Bronchial epithelial cell (primary cell): ENCODE results near the gene ZNF148. TPM values are rescaled to one million over a fixed set of nuclear protein-coding genes. Genes with fewer than 3 reads are reported as not detected.

Experiments used
- DNase-seq: peaks from one replicate; pipeline ENCODE4 v3.0.0-alpha.2; 2010; ENCODE audit warnings: low read depth
- FAIRE-seq: peaks from 2 replicates; lab custom pipeline; 2011; peaks lifted over from hg19 to GRCh38; lab: Jason Lieb, UNC
- H3K27me3 ChIP-seq: 2 replicates; pipeline ENCODE4 v1.5.1; 2011; ENCODE audit warnings: low read length; ENCODE audit not compliant: control insufficient read depth, insufficient read depth
- H3K36me3 ChIP-seq: 2 replicates; pipeline ENCODE4 v1.5.1; 2011; ENCODE audit warnings: low read length; ENCODE audit not compliant: control insufficient read depth, insufficient read depth
- H3K4me3 ChIP-seq: 2 replicates; pipeline ENCODE4 v1.5.1; 2011; ENCODE audit warnings: mild to moderate bottlenecking, low read depth, low read length, control low read depth
- CTCF ChIP-seq: IDR thresholded peaks from 2 replicates; pipeline ENCODE4 v1.5.1; 2011; ENCODE audit warnings: mild to moderate bottlenecking, moderate library complexity, low read length, control low read depth, inconsistent platforms; ENCODE audit not compliant: insufficient read depth, severe bottlenecking
- total RNA-seq: library from RNA; depleted of rRNA; stranded (reverse); fragments of >200 nt; gene quantifications from 2 replicates; pipeline ENCODE4 v1.2.1, GENCODE V29; 2014

Gene ZNF148
- total RNA-seq, 1 donor from 2014 or later, result 26.1 TPM

- FAIRE-seq (no peak), DNase-seq (no peak)
- no peak for TF ChIP-seq CTCF
- no peaks in the 10 kb centered on the region for H3K27me3 ChIP-seq
- H3K4me3 ChIP-seq, result no peak overlapping the region
- H3K36me3 ChIP-seq, result peaks cover 1% of the 10 kb centered on the region
Observed at GRCh38 chr3:125271127-125271526, 104.0 kb downstream of the ZNF148 start.

GRCh38 chr3:125267460-125267859 lies 107.7 kb downstream of the ZNF148 start:
- DNase-seq (no peak), FAIRE-seq (no peak)
- no peaks in the 10 kb centered on the region for H3K27me3 ChIP-seq
- TF ChIP-seq CTCF, result no peak
- H3K36me3 ChIP-seq, result peaks cover 1% of the 10 kb centered on the region
- H3K4me3 ChIP-seq, result no peak overlapping the region

DNA sequence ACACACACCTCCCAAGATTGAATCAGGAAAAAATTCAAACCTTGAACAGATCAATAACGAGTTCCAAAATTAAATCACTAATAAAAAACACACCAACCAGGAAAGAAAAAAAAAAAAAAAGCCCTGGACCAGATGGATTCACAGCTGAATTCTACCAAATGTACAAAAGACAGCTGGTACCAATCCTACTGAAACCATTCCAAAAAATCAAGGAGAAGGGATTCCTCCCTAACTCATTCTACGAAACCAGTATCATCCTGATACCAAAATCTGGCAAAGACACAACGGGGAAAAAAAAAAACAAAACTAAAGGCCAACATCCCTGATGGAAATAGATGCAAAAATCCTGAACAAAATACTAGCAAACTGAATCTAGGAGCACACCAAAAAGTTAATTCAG lies 108.2 kb downstream of the ZNF148 start:
- no peak for TF ChIP-seq CTCF
- no peak for FAIRE-seq
- no peaks in the 10 kb centered on the region for H3K27me3 ChIP-seq
- DNase-seq, result no peak
- no peak overlapping the region for H3K4me3 ChIP-seq
- peaks cover under 1% of the 10 kb centered on the region for H3K36me3 ChIP-seq

- DNase-seq, result no peak
- no peaks in the 10 kb centered on the region for H3K27me3 ChIP-seq
- no peak overlapping the region for H3K4me3 ChIP-seq
- no peak for TF ChIP-seq CTCF
- H3K36me3 ChIP-seq, result no peaks in the 10 kb centered on the region
- no peak for FAIRE-seq
Observed at GRCh38 chr3:125262161-125262560, 113.0 kb downstream of the ZNF148 start.

- DNase-seq, result no peak
- FAIRE-seq, result no peak
- H3K27me3 ChIP-seq, result no peaks in the 10 kb centered on the region
- H3K36me3 ChIP-seq, result no peaks in the 10 kb centered on the region
- TF ChIP-seq CTCF, result no peak
- no peak overlapping the region for H3K4me3 ChIP-seq
Observed at GRCh38 chr3:125261031-125261430, 114.1 kb downstream of the ZNF148 start.

GRCh38 chr3:125260158-125260557 lies 115.0 kb downstream of the ZNF148 start:
- H3K27me3 ChIP-seq, result no peaks in the 10 kb centered on the region
- FAIRE-seq, result no peak
- no peak for DNase-seq
- H3K4me3 ChIP-seq, result no peak overlapping the region
- no peak for TF ChIP-seq CTCF
- H3K36me3 ChIP-seq, result no peaks in the 10 kb centered on the region
